ENCODE measurements around the gene SSUH2. TPM values are rescaled to one million over a fixed set of nuclear protein-coding genes. Genes with fewer than 3 reads are reported as not detected.

The SSUH2 gene
- total RNA-seq, 1 experiment from 2014 or later = 0.94 TPM

- no peak overlapping the region for H3K4me3 Mint-ChIP-seq
- DNase-seq (ENCODE audit: low spot score) = no peak
- no peaks in the 10 kb centered on the region for H3K36me3 Mint-ChIP-seq
- POLR2A ChIA-PET = no interaction called here
- H3K9me3 Mint-ChIP-seq = peaks cover 2% of the 10 kb centered on the region
- ATAC-seq = no peak
- CTCF ChIA-PET = interaction anchor here (1.9 kb wide), 1 partner anchor 109 kb away, joined by 6 read pairs; the partner anchor contains the start of gene OXTR
- H3K4me1 Mint-ChIP-seq = peaks cover 9% of the 10 kb centered on the region
- no peak overlapping the region for H3K27ac Mint-ChIP-seq
- H3K27me3 Mint-ChIP-seq (ENCODE audit: low read depth) = peaks cover 36% of the 10 kb centered on the region
- TF ChIP-seq GABPB1 (CRISPR knock-in tag; IDR thresholded peaks at IDR 0.05) (no peak), PREB (CRISPR knock-in tag; IDR thresholded peaks at IDR 0.05; ENCODE audit: borderline replicate concordance) (no peak), CREB1 (CRISPR knock-in tag; IDR thresholded peaks at IDR 0.05) (no peak), ZNF138 (CRISPR knock-in tag; conservative IDR thresholded peaks at IDR 0.05) (no peak), OVOL2 (CRISPR knock-in tag; IDR thresholded peaks at IDR 0.05; ENCODE audit: borderline replicate concordance) (no peak), SMAD3 (CRISPR knock-in tag; IDR thresholded peaks at IDR 0.05; ENCODE audit: borderline replicate concordance) (no peak), CREM (CRISPR knock-in tag; IDR thresholded peaks at IDR 0.05) (no peak), FOXK1 (CRISPR knock-in tag; IDR thresholded peaks at IDR 0.05) (no peak), ZNF396 (CRISPR knock-in tag; IDR thresholded peaks at IDR 0.05; ENCODE audit: borderline replicate concordance) (no peak), TEAD4 (CRISPR knock-in tag; IDR thresholded peaks at IDR 0.05) (no peak), IRF2 (CRISPR knock-in tag; IDR thresholded peaks at IDR 0.05; ENCODE audit: borderline replicate concordance, low read depth) (no peak), ZNF121 (CRISPR knock-in tag; IDR thresholded peaks at IDR 0.05) (no peak), ARID4B (CRISPR knock-in tag; IDR thresholded peaks at IDR 0.05; ENCODE audit: borderline replicate concordance) (no peak), NFATC4 (CRISPR knock-in tag; IDR thresholded peaks at IDR 0.05) (no peak)
These were observed 15.8 kb upstream of the SSUH2 start for GRCh38 chr3:8660175-8661118.

GRCh38 chr3:8659242-8659641, 14.6 kb upstream of the SSUH2 start:
- ATAC-seq (no peak), DNase-seq (ENCODE audit: low spot score) (no peak)
- Mint-ChIP-seq H3K9me3 (peaks cover 6% of the 10 kb centered on the region), H3K4me1 (peaks cover 9% of the 10 kb centered on the region), H3K36me3 (no peaks in the 10 kb centered on the region), H3K27ac (no peak overlapping the region), H3K27me3 (ENCODE audit: low read depth) (peaks cover 28% of the 10 kb centered on the region), H3K4me3 (no peak overlapping the region)
- no peak for TF ChIP-seq ESRRA (CRISPR knock-in tag; IDR thresholded peaks at IDR 0.05; ENCODE audit: borderline replicate concordance)
- no peak for TF ChIP-seq MAX (CRISPR knock-in tag; IDR thresholded peaks at IDR 0.05)
- no peak for TF ChIP-seq MLX (CRISPR knock-in tag; IDR thresholded peaks at IDR 0.05)
- no peak for TF ChIP-seq CTCF (IDR thresholded peaks at IDR 0.05)
- TF ChIP-seq FOXP4 (CRISPR knock-in tag; IDR thresholded peaks at IDR 0.05) = no peak
- no peak for TF ChIP-seq USF2 (CRISPR knock-in tag; IDR thresholded peaks at IDR 0.05)
- ChIA-PET POLR2A (no interaction called here), CTCF (interaction anchor here (1.9 kb wide), 1 partner anchor 110 kb away, joined by 6 read pairs; the partner anchor contains the start of gene OXTR)
